Measurements from ENCODE around the gene CIAPIN1. TPM values are rescaled to one million over a fixed set of nuclear protein-coding genes. Genes with fewer than 3 reads are reported as not detected.

Gene CIAPIN1
- total RNA-seq, 1 experiment from 2014 or later: 37.7 TPM

DNA sequence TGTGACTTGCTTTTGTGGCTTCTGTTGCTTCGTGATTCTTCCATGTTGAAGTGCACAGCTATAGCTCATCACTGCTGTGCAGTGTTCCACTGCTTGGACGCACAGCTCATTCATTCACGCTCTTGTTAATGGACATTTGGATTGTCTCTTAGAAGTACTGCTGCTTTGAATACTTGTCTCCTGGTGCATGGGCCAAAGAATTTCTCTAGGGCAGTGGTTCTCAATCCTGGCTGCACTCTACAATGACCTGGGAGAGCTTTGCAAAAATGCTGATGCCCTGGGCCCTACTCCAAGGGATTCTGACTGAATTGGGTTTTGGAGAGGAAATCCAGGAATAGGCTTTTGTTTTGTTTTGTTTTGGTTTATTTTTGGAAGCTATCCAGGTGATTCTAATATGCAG lies 22.6 kb downstream of the CIAPIN1 start:
- Histone ChIP-seq H3K4me3 (ENCODE audit: low read length) (no peak overlapping the region), H3K27ac (ENCODE audit: low read length) (no peak overlapping the region), H3K9ac (ENCODE audit: low read length) (no peak overlapping the region), H3K4me1 (ENCODE audit: low read length) (no peaks in the 10 kb centered on the region), H3K79me2 (ENCODE audit: low read length) (no peaks in the 10 kb centered on the region), H3K9me3 (ENCODE audit: low read length) (no peaks in the 10 kb centered on the region), H3K27me3 (ENCODE audit: low read length) (no peaks in the 10 kb centered on the region), H3K4me2 (ENCODE audit: low read depth, low read length, poor library complexity, severe bottlenecking) (no peak overlapping the region), H4K20me1 (ENCODE audit: insufficient read depth, low read depth, low read length) (no peaks in the 10 kb centered on the region), H2AFZ (ENCODE audit: low read length) (no peak overlapping the region), H3K9me2 (replicated peaks; ENCODE audit: insufficient read depth, low read length) (no peaks in the 10 kb centered on the region), H3K36me3 (ENCODE audit: insufficient read depth, low read length) (0 out of 2 replicates have a peak, but pooled peaks cover 9% of the 10 kb centered on the region)
- no peak for DNase-seq

- Histone ChIP-seq H3K4me2 (ENCODE audit: low read depth, low read length, poor library complexity, severe bottlenecking) (no peak overlapping the region), H3K9me3 (ENCODE audit: low read length) (no peaks in the 10 kb centered on the region), H2AFZ (ENCODE audit: low read length) (no peak overlapping the region), H3K79me2 (ENCODE audit: low read length) (no peaks in the 10 kb centered on the region), H3K4me1 (ENCODE audit: low read length) (peaks cover 9% of the 10 kb centered on the region), H3K9me2 (replicated peaks; ENCODE audit: insufficient read depth, low read length) (no peaks in the 10 kb centered on the region), H3K27me3 (ENCODE audit: low read length) (no peaks in the 10 kb centered on the region), H3K9ac (ENCODE audit: low read length) (no peak overlapping the region), H3K27ac (ENCODE audit: low read length) (no peak overlapping the region), H3K4me3 (ENCODE audit: low read length) (no peak overlapping the region), H4K20me1 (ENCODE audit: insufficient read depth, low read depth, low read length) (no peaks in the 10 kb centered on the region), H3K36me3 (ENCODE audit: insufficient read depth, low read length) (0 out of 2 replicates have a peak, but pooled peaks cover 3% of the 10 kb centered on the region)
- DNase-seq: no peak
Measured at GRCh38 chr16:57423152-57423551, 24.0 kb downstream of the CIAPIN1 start.

DNA sequence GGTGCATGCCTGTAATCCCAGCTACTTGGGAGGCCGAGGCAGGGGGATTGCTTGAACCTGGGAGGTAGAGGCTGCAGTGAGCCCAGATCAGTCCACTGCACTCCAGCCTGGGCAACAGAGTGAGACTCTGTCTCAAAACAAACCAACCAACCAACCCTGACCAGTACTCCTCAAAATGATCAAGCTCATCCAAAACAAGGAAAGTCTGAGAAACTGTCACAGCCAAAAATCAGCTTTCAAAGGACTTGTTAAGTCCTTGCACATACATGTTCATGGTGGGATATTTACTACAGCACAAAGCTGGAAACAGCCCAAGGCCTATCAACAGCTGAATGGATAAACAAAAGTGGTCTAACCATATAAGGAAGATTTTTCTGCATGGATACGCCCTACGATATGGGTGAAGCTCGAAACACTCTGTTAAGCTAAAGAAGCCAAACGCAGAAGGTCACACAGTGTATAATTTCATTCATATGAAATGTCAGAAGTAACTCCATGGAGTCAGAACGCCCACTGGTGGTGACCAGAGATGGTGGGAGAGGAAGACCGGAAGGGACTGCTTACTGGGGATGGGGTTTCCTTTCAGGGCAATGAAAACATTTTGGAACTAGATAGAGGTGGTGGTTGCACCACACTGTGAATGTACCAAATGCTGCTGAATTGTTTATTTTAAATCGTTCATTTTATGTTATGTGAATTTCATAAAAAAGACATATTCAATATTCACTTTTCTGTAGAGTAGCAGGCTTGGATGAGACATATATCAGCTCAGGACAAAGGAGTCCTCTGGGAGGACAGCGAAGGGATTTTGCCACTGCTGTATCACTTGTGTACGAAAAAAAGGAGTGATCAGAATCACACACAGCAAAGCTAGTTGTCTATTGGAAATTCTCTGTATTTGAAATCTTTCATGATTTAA lies 24.9 kb downstream of the CIAPIN1 start:
- H3K36me3 ChIP-seq (ENCODE audit: insufficient read depth, low read length): no peaks in the 10 kb centered on the region
- peaks cover 9% of the 10 kb centered on the region for H3K4me1 ChIP-seq (ENCODE audit: low read length)
- H3K9me2 ChIP-seq (replicated peaks; ENCODE audit: insufficient read depth, low read length): no peaks in the 10 kb centered on the region
- no peaks in the 10 kb centered on the region for H4K20me1 ChIP-seq (ENCODE audit: insufficient read depth, low read depth, low read length)
- no peak overlapping the region for H3K4me3 ChIP-seq (ENCODE audit: low read length)
- no peak overlapping the region for H2AFZ ChIP-seq (ENCODE audit: low read length)
- H3K79me2 ChIP-seq (ENCODE audit: low read length): no peaks in the 10 kb centered on the region
- H3K9me3 ChIP-seq (ENCODE audit: low read length): no peaks in the 10 kb centered on the region
- peak; percentile 69 for DNase-seq
- H3K9ac ChIP-seq (ENCODE audit: low read length): no peak overlapping the region
- H3K27ac ChIP-seq (ENCODE audit: low read length): no peak overlapping the region
- no peaks in the 10 kb centered on the region for H3K27me3 ChIP-seq (ENCODE audit: low read length)
- H3K4me2 ChIP-seq (ENCODE audit: low read depth, low read length, poor library complexity, severe bottlenecking): no peak overlapping the region

GRCh38 chr16:57419506-57419905 lies 27.7 kb downstream of the CIAPIN1 start:
- H3K9me3 ChIP-seq (ENCODE audit: low read length): no peaks in the 10 kb centered on the region
- no peaks in the 10 kb centered on the region for H3K79me2 ChIP-seq (ENCODE audit: low read length)
- H3K9me2 ChIP-seq (replicated peaks; ENCODE audit: insufficient read depth, low read length): no peaks in the 10 kb centered on the region
- H3K27me3 ChIP-seq (ENCODE audit: low read length): no peaks in the 10 kb centered on the region
- no peak overlapping the region for H3K4me3 ChIP-seq (ENCODE audit: low read length)
- peaks cover 16% of the 10 kb centered on the region for H3K4me1 ChIP-seq (ENCODE audit: low read length)
- no peaks in the 10 kb centered on the region for H3K36me3 ChIP-seq (ENCODE audit: insufficient read depth, low read length)
- no peak overlapping the region for H3K27ac ChIP-seq (ENCODE audit: low read length)
- H3K4me2 ChIP-seq (ENCODE audit: low read depth, low read length, poor library complexity, severe bottlenecking): no peak overlapping the region
- H3K9ac ChIP-seq (ENCODE audit: low read length): peak overlapping the region; percentile 54
- no peak for DNase-seq
- no peaks in the 10 kb centered on the region for H4K20me1 ChIP-seq (ENCODE audit: insufficient read depth, low read depth, low read length)
- no peak overlapping the region for H2AFZ ChIP-seq (ENCODE audit: low read length)

DNA sequence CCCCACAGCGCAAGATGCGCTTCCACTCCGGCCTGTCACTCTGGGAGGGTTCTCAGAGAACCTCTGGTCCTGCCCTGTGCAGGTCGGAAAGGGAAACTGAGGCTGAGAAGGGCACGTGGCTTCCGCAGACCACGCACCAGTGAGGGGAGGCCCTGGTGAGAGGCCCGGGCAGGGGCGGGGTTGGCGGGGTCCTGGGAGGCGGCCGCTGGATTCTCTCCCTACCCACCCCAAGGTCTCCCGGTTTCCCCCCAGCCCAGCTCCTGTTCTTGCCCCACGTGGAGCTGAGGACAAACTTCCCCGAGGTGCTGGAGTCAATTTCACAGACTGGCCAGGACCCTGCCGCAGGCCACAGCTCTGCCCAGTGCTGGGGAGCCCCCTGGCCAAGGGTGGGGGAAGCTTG lies 31.1 kb downstream of the CIAPIN1 start:
- H3K9me2 ChIP-seq (replicated peaks; ENCODE audit: insufficient read depth, low read length): no peaks in the 10 kb centered on the region
- H3K4me2 ChIP-seq (ENCODE audit: low read depth, low read length, poor library complexity, severe bottlenecking): no peak overlapping the region
- no peaks in the 10 kb centered on the region for H3K36me3 ChIP-seq (ENCODE audit: insufficient read depth, low read length)
- no peak overlapping the region for H3K27ac ChIP-seq (ENCODE audit: low read length)
- no peaks in the 10 kb centered on the region for H3K27me3 ChIP-seq (ENCODE audit: low read length)
- peaks cover 42% of the 10 kb centered on the region for H3K4me1 ChIP-seq (ENCODE audit: low read length)
- no peak overlapping the region for H3K9ac ChIP-seq (ENCODE audit: low read length)
- no peaks in the 10 kb centered on the region for H3K9me3 ChIP-seq (ENCODE audit: low read length)
- no peaks in the 10 kb centered on the region for H3K79me2 ChIP-seq (ENCODE audit: low read length)
- no peak overlapping the region for H3K4me3 ChIP-seq (ENCODE audit: low read length)
- H4K20me1 ChIP-seq (ENCODE audit: insufficient read depth, low read depth, low read length): 0 out of 2 replicates have a peak, but pooled peaks cover 3% of the 10 kb centered on the region
- H2AFZ ChIP-seq (ENCODE audit: low read length): no peak overlapping the region
- DNase-seq: no peak

DNA sequence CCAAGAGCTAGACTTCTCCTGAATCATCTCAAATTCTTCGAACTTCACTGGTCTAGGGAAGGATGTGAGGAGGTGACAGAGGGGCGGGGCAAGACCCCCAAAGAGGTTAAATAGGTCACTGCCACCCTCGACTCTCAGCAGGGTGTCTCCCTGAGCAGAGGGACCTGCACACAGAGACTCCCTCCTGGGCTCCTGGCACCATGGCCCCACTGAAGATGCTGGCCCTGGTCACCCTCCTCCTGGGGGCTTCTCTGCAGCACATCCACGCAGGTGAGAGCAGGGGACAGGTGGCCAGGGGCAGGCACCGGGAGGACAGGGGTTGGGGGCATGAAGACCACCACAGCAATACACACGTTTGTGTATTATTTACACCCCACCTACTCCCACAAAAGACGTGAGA lies 33.5 kb downstream of the CIAPIN1 start:
- Histone ChIP-seq H3K4me2 (ENCODE audit: low read depth, low read length, poor library complexity, severe bottlenecking) (peak overlapping the region; percentile 25), H3K27me3 (ENCODE audit: low read length) (no peaks in the 10 kb centered on the region), H3K79me2 (ENCODE audit: low read length) (no peaks in the 10 kb centered on the region), H3K4me3 (ENCODE audit: low read length) (0 out of 2 replicates have a peak overlapping the region, but pooled peaks have one; percentile 22), H3K27ac (ENCODE audit: low read length) (no peak overlapping the region), H3K9ac (ENCODE audit: low read length) (peak overlapping the region; percentile 5; the same call in 1 of the 2 replicates), H3K36me3 (ENCODE audit: insufficient read depth, low read length) (no peaks in the 10 kb centered on the region), H3K9me3 (ENCODE audit: low read length) (no peaks in the 10 kb centered on the region), H3K4me1 (ENCODE audit: low read length) (peaks cover 36% of the 10 kb centered on the region), H3K9me2 (replicated peaks; ENCODE audit: insufficient read depth, low read length) (no peaks in the 10 kb centered on the region), H2AFZ (ENCODE audit: low read length) (no peak overlapping the region), H4K20me1 (ENCODE audit: insufficient read depth, low read depth, low read length) (0 out of 2 replicates have a peak, but pooled peaks cover 3% of the 10 kb centered on the region)
- DNase-seq: no peak

DNA sequence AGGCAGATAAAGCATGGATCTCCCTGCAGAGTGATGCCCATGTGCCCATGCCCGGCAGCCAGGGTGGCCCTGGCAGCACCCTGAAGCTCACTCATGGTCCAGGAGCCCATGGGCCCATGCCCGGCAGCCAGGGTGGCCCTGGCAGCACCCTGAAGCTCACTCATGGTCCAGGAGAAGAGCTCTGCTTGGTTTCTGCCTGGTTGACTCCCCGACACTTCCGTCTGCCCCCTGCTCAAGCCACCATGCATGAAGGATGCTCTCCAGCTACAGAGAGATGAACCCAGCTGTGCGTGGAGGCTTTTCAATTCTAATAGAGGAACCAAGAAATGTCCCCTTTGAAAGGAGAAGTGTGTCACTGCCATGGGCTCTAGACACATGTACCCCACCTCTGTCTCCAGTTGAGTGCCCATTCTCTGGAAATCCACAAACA lies 33.9 kb downstream of the CIAPIN1 start:
- H3K27ac ChIP-seq (ENCODE audit: low read length): no peak overlapping the region
- 0 out of 2 replicates have a peak overlapping the region, but pooled peaks have one; percentile 59 for H2AFZ ChIP-seq (ENCODE audit: low read length)
- peak; percentile 91 for DNase-seq

GRCh38 chr16:57412584-57412983 lies 34.6 kb downstream of the CIAPIN1 start:
- no peak overlapping the region for H3K4me2 ChIP-seq (ENCODE audit: low read depth, low read length, poor library complexity, severe bottlenecking)
- no peaks in the 10 kb centered on the region for H3K27me3 ChIP-seq (ENCODE audit: low read length)
- no peaks in the 10 kb centered on the region for H3K9me3 ChIP-seq (ENCODE audit: low read length)
- H4K20me1 ChIP-seq (ENCODE audit: insufficient read depth, low read depth, low read length): 0 out of 2 replicates have a peak, but pooled peaks cover 3% of the 10 kb centered on the region
- H2AFZ ChIP-seq (ENCODE audit: low read length): no peak overlapping the region
- H3K27ac ChIP-seq (ENCODE audit: low read length): no peak overlapping the region
- H3K36me3 ChIP-seq (ENCODE audit: insufficient read depth, low read length): no peaks in the 10 kb centered on the region
- H3K79me2 ChIP-seq (ENCODE audit: low read length): no peaks in the 10 kb centered on the region
- no peaks in the 10 kb centered on the region for H3K9me2 ChIP-seq (replicated peaks; ENCODE audit: insufficient read depth, low read length)
- DNase-seq: no peak
- peaks cover 33% of the 10 kb centered on the region for H3K4me1 ChIP-seq (ENCODE audit: low read length)
- H3K4me3 ChIP-seq (ENCODE audit: low read length): no peak overlapping the region
- no peak overlapping the region for H3K9ac ChIP-seq (ENCODE audit: low read length)

More for the DNA sequence above, 33.9 kb downstream of the CIAPIN1 start:
- Histone ChIP-seq H3K9me3 (ENCODE audit: low read length) (no peaks in the 10 kb centered on the region), H4K20me1 (ENCODE audit: insufficient read depth, low read depth, low read length) (0 out of 2 replicates have a peak, but pooled peaks cover 3% of the 10 kb centered on the region), H3K79me2 (ENCODE audit: low read length) (no peaks in the 10 kb centered on the region), H3K4me3 (ENCODE audit: low read length) (0 out of 2 replicates have a peak overlapping the region, but pooled peaks have one; percentile 22), H3K36me3 (ENCODE audit: insufficient read depth, low read length) (no peaks in the 10 kb centered on the region), H3K9me2 (replicated peaks; ENCODE audit: insufficient read depth, low read length) (no peaks in the 10 kb centered on the region), H3K4me1 (ENCODE audit: low read length) (peaks cover 33% of the 10 kb centered on the region), H3K4me2 (ENCODE audit: low read depth, low read length, poor library complexity, severe bottlenecking) (peak overlapping the region; percentile 25), H3K9ac (ENCODE audit: low read length) (peak overlapping the region; percentile 44), H3K27me3 (ENCODE audit: low read length) (no peaks in the 10 kb centered on the region)
